Esophagus muscularis mucosa (tissue), 4 donors: ENCODE data around the gene DUSP22.

Experiments used
- EP300 ChIP-seq: sonication (generic); formaldehyde crosslinking; IDR thresholded peaks from one replicate; pipeline ENCODE4 v1.6.1; 2017; ENCODE audit warnings: antibody characterized with exemption
- POLR2A ChIP-seq: fragments of 450-650 bp; IDR thresholded peaks from one replicate; pipeline ENCODE4 v1.6.1; 2017; ENCODE audit warnings: antibody characterized with exemption, moderate library complexity, mild to moderate bottlenecking, low read depth
- POLR2AphosphoS5 ChIP-seq, 2 donors: sonication (generic); formaldehyde crosslinking; IDR thresholded peaks; one replicate each; pipeline ENCODE4 v1.6.1; 2017; ENCODE audit warnings: antibody characterized with exemption in 2 of 2
- TF ChIP-seq, protein P1 (sequence below), 3 experiments: fragments of 200-600 bp in 2 of 3; fragments of 450-650 bp in 1 of 3; sonication (generic) in 2 of 3; IDR thresholded peaks; one replicate each; pipeline ENCODE4 v1.5.1; 2017 to 2019; ENCODE audit warnings: antibody characterized with exemption in 3 of 3, mild to moderate bottlenecking in 2 of 3, moderate library complexity in 1 of 3

DNA sequence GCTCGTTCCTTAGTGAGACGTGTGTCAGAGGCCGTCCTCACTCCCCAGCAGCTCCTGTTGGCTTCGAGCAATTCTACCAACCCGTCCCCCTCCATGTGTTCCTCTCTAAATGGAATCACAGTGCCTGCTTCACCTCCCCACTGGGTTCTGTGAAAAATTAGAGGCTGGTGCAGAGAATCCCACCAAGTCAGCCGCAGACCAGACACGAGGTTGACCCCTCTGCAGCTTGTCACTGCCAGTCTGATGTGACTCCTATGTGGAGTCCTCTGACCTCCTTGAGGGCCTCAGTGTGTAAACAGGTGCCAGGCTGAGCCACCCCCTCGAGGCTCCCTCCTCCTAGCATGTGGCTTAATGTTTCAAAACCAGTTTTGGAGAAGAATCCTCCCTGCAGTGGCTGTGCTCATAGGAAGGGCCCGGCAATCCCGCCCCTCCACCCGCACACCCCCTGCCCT, 86.7 kb downstream of the DUSP22 start:
- TF ChIP-seq EP300 (no peak), POLR2AphosphoS5 (IDR thresholded peaks at IDR 0.05) (no peak), POLR2A (no peak)
- TF ChIP-seq, protein P1, sequence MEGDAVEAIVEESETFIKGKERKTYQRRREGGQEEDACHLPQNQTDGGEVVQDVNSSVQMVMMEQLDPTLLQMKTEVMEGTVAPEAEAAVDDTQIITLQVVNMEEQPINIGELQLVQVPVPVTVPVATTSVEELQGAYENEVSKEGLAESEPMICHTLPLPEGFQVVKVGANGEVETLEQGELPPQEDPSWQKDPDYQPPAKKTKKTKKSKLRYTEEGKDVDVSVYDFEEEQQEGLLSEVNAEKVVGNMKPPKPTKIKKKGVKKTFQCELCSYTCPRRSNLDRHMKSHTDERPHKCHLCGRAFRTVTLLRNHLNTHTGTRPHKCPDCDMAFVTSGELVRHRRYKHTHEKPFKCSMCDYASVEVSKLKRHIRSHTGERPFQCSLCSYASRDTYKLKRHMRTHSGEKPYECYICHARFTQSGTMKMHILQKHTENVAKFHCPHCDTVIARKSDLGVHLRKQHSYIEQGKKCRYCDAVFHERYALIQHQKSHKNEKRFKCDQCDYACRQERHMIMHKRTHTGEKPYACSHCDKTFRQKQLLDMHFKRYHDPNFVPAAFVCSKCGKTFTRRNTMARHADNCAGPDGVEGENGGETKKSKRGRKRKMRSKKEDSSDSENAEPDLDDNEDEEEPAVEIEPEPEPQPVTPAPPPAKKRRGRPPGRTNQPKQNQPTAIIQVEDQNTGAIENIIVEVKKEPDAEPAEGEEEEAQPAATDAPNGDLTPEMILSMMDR (IDR thresholded peaks at IDR 0.05): no peak
